ENCODE measurements around the gene NDOR1.
"Not testable (repeated sequence)": the region's sequence is repeated elsewhere in the genome, so short reads cannot be mapped to it uniquely, and the experiment has no call there.

Gene NDOR1

GRCh38 chr9:137233143-137233980 lies 27.9 kb downstream of the NDOR1 start:
- no peak for DNase-seq

- no peak for DNase-seq
Measured at GRCh38 chr9:137234055-137234697, 28.7 kb downstream of the NDOR1 start.

GRCh38 chr9:137234758-137235423 lies 29.4 kb downstream of the NDOR1 start:
- no peak for DNase-seq

GRCh38 chr9:137235424-137236237 lies 30.1 kb downstream of the NDOR1 start:
- DNase-seq = no peak

GRCh38 chr9:137236238-137236935 lies 30.9 kb downstream of the NDOR1 start:
- peak; percentile 71 to 91 (median 87) for DNase-seq

- no peak for DNase-seq
Measured at GRCh38 chr9:137236936-137237421, 31.5 kb downstream of the NDOR1 start.

- DNase-seq = no peak
Measured at GRCh38 chr9:137237759-137238726, 32.5 kb downstream of the NDOR1 start.

GRCh38 chr9:137239541-137240200 lies 34.2 kb downstream of the NDOR1 start:
- not testable (repeated sequence) for DNase-seq

GRCh38 chr9:137240318-137240840 lies 34.9 kb downstream of the NDOR1 start:
- DNase-seq = peak in 4 of 6 experiments; percentile 68 to 83 (median 74)

GRCh38 chr9:137240841-137241489 lies 35.5 kb downstream of the NDOR1 start, which contains the start of gene TUBB4B:
TUBB4B (plus strand) TSS chr9:137241287; CDS start chr9:137241361, 74 bp downstream.
- peak; percentile 92 to 99 (median 98) for DNase-seq

- peak in 4 of 6 experiments; percentile 44 to 71 (median 57) for DNase-seq
Measured at GRCh38 chr9:137241490-137242268, 36.2 kb downstream of the NDOR1 start.

GRCh38 chr9:137242269-137243203 lies 37.0 kb downstream of the NDOR1 start:
- DNase-seq = no peak

GRCh38 chr9:137243266-137243625 lies 37.7 kb downstream of the NDOR1 start:
- DNase-seq = not testable (repeated sequence)

- peak in 1 of 6 experiments; percentile 16 for DNase-seq
Measured at GRCh38 chr9:137243626-137244485, 38.4 kb downstream of the NDOR1 start.

GRCh38 chr9:137244486-137245449 lies 39.3 kb downstream of the NDOR1 start:
- DNase-seq = no peak
